HepG2 (cell line): ENCODE data around the gene HCRT. TPM values are rescaled to one million over a fixed set of nuclear protein-coding genes. Genes with fewer than 3 reads are reported as not detected.

ENCODE experiments used
- GMEB1 ChIP-seq: sonication (generic); formaldehyde crosslinking; IDR thresholded peaks from 2 replicates; pipeline ENCODE4 v1.5.1; 2020; ENCODE audit warnings: missing genetic modification reagents, mild to moderate bottlenecking, borderline replicate concordance
- KLF6 ChIP-seq: IDR thresholded peaks from 2 replicates; pipeline ENCODE4 v1.8.0; 2016; ENCODE audit warnings: missing biosample characterization, missing genetic modification reagents
- MEIS2 ChIP-seq: sonication (generic); formaldehyde crosslinking; IDR thresholded peaks from 2 replicates; pipeline ENCODE4 v1.9.0; 2021; ENCODE audit warnings: mild to moderate bottlenecking, missing genetic modification reagents
- NFKB2 ChIP-seq: sonication (generic); formaldehyde crosslinking; IDR thresholded peaks from 2 replicates; pipeline ENCODE4 v1.4.0; 2020; ENCODE audit warnings: missing genetic modification reagents, borderline replicate concordance
- PLSCR1 ChIP-seq: sonication (generic); formaldehyde crosslinking; IDR thresholded peaks from 2 replicates; pipeline ENCODE4 v1.5.0; 2020; ENCODE audit warnings: missing genetic modification reagents, mild to moderate bottlenecking, borderline replicate concordance
- RERE ChIP-seq: IDR thresholded peaks from 2 replicates; pipeline ENCODE4 v1.6.1; 2016; ENCODE audit warnings: low read depth, missing genetic modification reagents, missing compliant biosample characterization
- SIX4 ChIP-seq: sonication (generic); formaldehyde crosslinking; IDR thresholded peaks from 2 replicates; pipeline ENCODE4 v1.4.0; 2020; ENCODE audit warnings: missing genetic modification reagents
- TCF7 ChIP-seq: sonication (generic); IDR thresholded peaks from 2 replicates; pipeline ENCODE4 v1.6.1; 2016; ENCODE audit warnings: antibody characterized with exemption, low read depth
- THYN1 ChIP-seq: sonication (generic); formaldehyde crosslinking; IDR thresholded peaks from 2 replicates; pipeline ENCODE4 v1.8.1; 2023; ENCODE audit warnings: low read depth, mild to moderate bottlenecking, moderate library complexity, missing genetic modification reagents, borderline replicate concordance
- ZNF253 ChIP-seq: sonication (generic); formaldehyde crosslinking; IDR thresholded peaks from 2 replicates; pipeline ENCODE4 v1.8.0; 2022; ENCODE audit warnings: mild to moderate bottlenecking, missing genetic modification reagents, borderline replicate concordance
- ZNF281 ChIP-seq: sonication (generic); formaldehyde crosslinking; IDR thresholded peaks from 2 replicates; pipeline ENCODE4 v1.4.0; 2020; ENCODE audit warnings: missing genetic modification reagents, borderline replicate concordance
- ZNF362 ChIP-seq: sonication (generic); formaldehyde crosslinking; IDR thresholded peaks from 2 replicates; pipeline ENCODE4 v1.4.0; 2020; ENCODE audit warnings: missing genetic modification reagents, mild to moderate bottlenecking, borderline replicate concordance
- ZNF484 ChIP-seq: sonication (generic); formaldehyde crosslinking; IDR thresholded peaks from 2 replicates; pipeline ENCODE4 v1.5.1; 2020; ENCODE audit warnings: mild to moderate bottlenecking, low read depth, missing genetic modification reagents, borderline replicate concordance
- polyA plus RNA-seq, 8 experiments: library from polyadenylated mRNA; depleted of rRNA in 3 of 8; stranded (reverse) in 7 of 8; unstranded in 1 of 8; fragments of >200 nt; fragmentation: Illumina TruSeq in 4 of 8; extraction: Trizol in 4 of 8; gene quantifications; 2 replicates each; pipeline versions ENCODE4 v1.2.1 to v1.2.3, GENCODE V29; 2011 to 2016; ENCODE audit warnings: low read depth in 4 of 8, missing spikeins in 1 of 8, mixed read lengths in 1 of 8; ENCODE audit not compliant: insufficient read depth in 1 of 8
- total RNA-seq, 5 experiments: library from RNA; depleted of rRNA; stranded (reverse); fragments of >200 nt; fragmentation: Illumina TruSeq; extraction: Trizol; gene quantifications; 2 replicates each; pipeline ENCODE4 v1.2.3, GENCODE V29; 2016; ENCODE audit warnings: low read depth in 1 of 5

The HCRT gene
- total and polyA plus RNA-seq, 2 of the 13 experiments (the other 11 are each of a cell fraction or from before 2014, with no cell fraction given) = not detected

GRCh38 chr17:42183741-42184711 lies 1.2 kb downstream of the HCRT start (continued):
- peak; percentile 64 for TF ChIP-seq GMEB1 (CRISPR knock-in tag)
- peak; percentile 79 for TF ChIP-seq ZNF253 (CRISPR knock-in tag)
- no peak for TF ChIP-seq TCF7
- TF ChIP-seq MEIS2 = peak; percentile 82
- TF ChIP-seq NFKB2 (CRISPR knock-in tag) = peak; percentile 92; the same call in 1 of the 2 replicates
- no peak for TF ChIP-seq ZNF362
- no peak for TF ChIP-seq ZNF484 (CRISPR knock-in tag)
- peak; percentile 57; the same call in 1 of the 2 replicates for TF ChIP-seq ZNF281
- no peak for TF ChIP-seq THYN1 (CRISPR knock-in tag)
- TF ChIP-seq KLF6 (CRISPR knock-in tag) = peak; percentile 67
- 0 out of 2 replicates have a peak, but pooled peaks have one; percentile 29 for TF ChIP-seq RERE
- no peak for TF ChIP-seq PLSCR1 (CRISPR knock-in tag)
- TF ChIP-seq SIX4 = peak; percentile 32; the same call in 1 of the 2 replicates
